SW480 (cell line): ENCODE data around the gene MOGAT2.
A peak's percentile ranks its signal among the peaks of the same experiment; 100 is the strongest.
"Not testable (repeated sequence)": the region's sequence is repeated elsewhere in the genome, so short reads cannot be mapped to it uniquely, and the experiment has no call there.

Source experiments
- DNase-seq: peaks from one replicate; pipeline ENCODE4 v3.0.0-alpha.2; 2016; ENCODE audit warnings: low spot score

Gene MOGAT2

GRCh38 chr11:75717608-75718418, at the start of gene MOGAT2:
Gene MOGAT2, plus strand, starts transcription at chr11:75717838. Its CDS starts 51 bp downstream, at chr11:75717889.
- no peak for DNase-seq

- peak; percentile 61 for DNase-seq
These were observed 49.0 kb upstream of the MOGAT2 start, which contains the start of gene MAP6 for GRCh38 chr11:75668451-75669297. Gene MAP6, minus strand, starts transcription at chr11:75669038. Its CDS starts 669 bp downstream, at chr11:75668369.

DNA sequence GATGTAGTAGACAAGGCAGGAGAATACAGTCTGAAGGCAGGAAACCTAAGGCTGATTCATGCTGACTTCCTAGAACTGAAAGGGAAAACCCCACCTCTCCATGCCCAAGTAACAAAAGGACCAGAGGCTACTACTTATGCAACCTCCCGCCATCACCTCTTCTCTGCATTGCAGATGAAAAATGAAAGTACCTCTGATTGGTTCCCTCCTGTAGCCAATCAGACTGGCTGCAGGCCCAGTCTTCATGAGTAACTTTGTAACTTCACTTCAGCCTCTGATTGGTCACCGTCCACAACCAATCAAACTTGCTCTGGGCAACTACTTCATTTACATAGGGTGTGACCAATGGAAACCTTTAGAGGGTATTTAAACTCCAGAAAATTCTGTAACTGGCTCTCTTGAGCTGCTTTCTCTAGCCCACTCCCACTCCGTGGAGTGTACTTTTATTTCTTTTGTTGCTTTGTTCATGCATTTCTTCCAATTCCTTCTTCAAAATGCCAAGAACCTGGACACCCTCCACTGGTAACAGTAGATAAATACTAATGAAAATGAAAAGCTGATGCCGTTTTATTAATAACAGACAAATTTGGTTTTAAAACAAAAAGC, 43.6 kb upstream of the MOGAT2 start:
- peak; percentile 31 for DNase-seq

- no peak for DNase-seq
These were observed 40.4 kb upstream of the MOGAT2 start for GRCh38 chr11:75677275-75677674.

DNA sequence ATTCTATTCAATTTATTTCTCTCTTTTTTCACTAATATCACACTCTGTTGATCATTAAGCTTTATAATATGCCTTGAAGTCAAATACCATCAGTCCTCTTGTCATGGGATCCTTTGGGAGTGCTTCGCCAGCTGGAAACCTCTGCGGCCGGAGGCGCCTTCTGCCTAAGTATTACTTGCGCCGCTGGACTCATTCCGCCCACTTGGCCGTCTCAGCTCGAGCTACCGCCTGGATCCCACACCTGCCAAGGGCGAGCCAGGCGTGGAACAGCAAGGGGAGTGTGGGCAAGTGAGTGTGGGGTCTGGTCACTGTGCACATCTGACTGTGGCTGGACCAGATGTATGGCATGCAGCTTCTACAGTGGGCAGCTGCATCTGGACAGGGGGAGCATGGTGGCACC, 39.7 kb upstream of the MOGAT2 start:
- no peak for DNase-seq

DNA sequence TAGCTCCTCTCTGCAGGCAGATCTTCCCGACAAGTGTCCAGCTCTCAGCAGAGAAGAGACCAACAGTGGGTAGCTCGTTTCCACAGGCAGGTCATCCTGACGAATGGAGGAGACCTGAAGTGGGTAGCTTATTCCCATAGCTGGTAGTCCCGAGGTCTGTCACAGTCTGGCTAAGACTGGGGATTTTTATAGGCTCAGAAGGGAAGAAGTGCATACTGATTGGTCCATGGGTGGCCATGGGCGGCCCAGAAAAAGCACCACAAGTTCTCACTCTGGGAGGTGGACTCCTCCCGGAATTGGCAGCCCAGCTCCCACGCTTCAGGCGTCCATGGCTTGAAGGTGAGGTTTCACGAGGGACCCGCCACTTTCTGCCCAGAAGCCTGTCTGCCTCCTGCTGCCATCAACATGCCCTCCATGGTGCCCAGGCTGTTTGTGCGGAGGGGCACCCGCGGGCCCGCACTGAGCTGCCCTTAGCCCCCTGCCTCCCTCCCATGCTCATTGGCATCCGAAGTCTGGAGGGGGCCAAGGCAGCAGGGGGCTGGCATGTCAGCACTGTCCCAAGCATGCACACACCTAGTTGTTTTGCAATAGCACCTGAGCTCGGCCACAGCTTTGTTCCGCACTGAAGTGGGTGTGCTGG, 38.9 kb upstream of the MOGAT2 start:
- no peak for DNase-seq

GRCh38 chr11:75679566-75679965, 38.1 kb upstream of the MOGAT2 start:
- DNase-seq = no peak

DNA sequence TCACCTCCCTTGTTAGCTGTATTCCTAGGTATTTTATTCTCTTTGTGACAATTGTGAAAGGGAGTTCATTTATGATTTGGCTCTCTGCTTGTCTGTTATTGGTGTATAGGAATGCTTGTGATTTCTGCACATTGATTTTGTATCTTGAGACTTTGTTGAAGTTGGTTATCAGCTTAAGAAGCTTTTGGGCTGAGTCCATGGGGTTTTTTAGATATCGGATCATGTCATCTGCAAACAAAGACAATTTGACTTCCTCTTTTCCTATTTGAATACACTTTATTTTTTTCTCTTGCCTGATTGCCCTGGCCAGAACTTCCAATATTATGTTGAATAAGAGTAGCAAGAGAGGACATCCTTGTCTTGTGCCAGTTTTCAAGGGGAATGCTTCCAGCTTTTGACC, 33.8 kb upstream of the MOGAT2 start:
- not testable (repeated sequence) for DNase-seq

DNA sequence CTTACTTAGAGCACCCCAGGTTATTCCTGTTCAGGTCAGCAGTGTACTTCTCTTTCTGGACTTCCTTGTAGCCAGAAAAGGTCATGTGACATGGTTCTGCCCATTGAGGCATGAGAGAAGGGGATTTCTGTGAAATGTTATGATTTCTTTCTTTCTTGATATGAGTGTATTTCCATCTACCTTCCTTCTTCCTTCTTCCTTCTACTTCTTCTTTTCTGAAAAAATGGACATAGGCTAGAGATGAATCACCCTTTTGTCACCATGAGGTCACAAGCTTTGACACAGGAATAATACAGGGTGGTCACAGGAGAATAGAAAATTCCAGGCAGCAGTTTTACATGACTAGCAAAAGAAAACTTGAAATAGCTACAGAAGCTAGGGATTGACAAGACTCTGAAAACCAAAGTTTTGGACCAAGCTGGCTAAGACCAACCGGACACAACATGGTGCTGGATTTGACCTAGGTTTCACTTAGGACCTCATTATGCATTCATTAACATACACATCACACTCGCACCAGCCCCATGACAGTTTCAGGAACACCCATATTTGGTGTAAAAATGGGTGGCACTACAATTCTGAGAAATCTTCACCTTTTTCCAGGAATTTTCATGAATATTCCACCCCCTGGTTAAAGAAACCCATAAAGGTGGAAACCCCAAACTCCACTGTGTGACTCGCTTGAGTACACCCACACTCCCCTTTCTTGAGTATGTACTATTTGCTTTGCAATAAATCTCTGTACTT, 27.6 kb upstream of the MOGAT2 start:
- no peak for DNase-seq

- DNase-seq = no peak
These were observed 25.8 kb upstream of the MOGAT2 start for GRCh38 chr11:75691804-75692203.

GRCh38 chr11:75697906-75698581, 19.6 kb upstream of the MOGAT2 start:
- DNase-seq = peak; percentile 58

GRCh38 chr11:75700940-75701339, 16.7 kb upstream of the MOGAT2 start:
- no peak for DNase-seq

GRCh38 chr11:75703695-75704237, 13.9 kb upstream of the MOGAT2 start:
- DNase-seq = no peak

- no peak for DNase-seq
These were observed 12.1 kb upstream of the MOGAT2 start for GRCh38 chr11:75705541-75705940.

DNA sequence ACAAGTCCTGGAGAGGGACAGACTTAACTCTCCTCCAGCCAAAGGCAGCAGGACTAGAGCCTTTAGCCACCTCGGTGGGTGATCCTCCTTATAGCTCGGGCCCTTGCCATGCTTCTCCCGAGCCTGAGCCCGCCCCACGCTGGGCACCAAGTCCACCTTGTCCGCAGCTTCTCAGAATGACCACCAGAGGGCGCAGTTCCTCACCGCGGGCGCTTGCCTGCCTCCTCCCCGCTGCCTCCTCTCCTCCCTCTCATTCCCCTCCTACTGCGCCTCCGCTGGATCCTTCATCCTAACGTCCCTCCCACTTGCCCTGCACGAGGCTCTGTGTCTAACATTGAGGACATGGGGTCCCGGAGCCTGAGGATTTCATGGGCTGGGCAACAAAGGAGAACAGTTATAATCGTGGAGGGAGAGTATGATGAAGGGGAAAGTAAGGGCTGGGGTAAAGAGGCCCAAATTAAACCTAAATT, 11.3 kb upstream of the MOGAT2 start:
- peak; percentile 77 for DNase-seq

GRCh38 chr11:75714211-75714610, 3.4 kb upstream of the MOGAT2 start:
- no peak for DNase-seq

DNA sequence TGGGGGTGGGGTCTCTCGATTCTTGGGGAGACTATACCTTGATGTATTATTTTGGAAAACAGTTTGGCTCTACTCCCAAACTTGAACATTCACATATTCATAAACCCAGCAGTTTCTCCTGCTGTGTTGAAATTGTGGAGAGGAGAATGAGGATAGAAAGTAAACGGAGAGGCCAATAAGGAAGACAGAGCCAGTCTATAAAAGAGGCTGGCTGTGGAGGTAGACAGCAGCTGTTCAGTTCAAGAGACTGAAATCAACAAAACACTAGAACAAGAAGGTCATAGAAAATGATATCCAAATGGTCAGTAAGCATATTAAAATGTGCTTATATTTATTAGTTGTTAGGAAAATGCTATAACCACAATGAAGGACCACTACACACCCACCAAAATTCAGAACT, 1.9 kb upstream of the MOGAT2 start:
- no peak for DNase-seq

DNA sequence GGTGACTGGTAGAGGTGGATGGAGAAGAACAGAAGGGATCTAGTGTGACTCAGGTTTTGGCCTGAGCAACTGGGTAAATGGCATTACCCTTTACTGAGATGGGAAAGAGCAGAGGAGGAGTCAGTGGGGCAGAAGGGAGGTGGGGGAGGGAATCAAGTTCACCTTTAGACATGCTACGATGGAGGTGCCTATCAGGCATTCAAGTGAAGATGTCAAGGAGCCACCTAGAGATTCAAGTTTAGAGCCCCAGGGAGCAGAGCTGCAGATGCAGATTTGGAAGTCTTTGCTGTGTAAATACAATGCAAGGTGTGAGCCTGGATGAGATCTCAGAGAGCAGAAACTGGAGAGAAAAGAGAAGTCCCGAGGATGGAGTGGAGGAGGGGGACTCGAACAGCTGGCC, 979 bp upstream of the MOGAT2 start:
- DNase-seq = no peak

DNA sequence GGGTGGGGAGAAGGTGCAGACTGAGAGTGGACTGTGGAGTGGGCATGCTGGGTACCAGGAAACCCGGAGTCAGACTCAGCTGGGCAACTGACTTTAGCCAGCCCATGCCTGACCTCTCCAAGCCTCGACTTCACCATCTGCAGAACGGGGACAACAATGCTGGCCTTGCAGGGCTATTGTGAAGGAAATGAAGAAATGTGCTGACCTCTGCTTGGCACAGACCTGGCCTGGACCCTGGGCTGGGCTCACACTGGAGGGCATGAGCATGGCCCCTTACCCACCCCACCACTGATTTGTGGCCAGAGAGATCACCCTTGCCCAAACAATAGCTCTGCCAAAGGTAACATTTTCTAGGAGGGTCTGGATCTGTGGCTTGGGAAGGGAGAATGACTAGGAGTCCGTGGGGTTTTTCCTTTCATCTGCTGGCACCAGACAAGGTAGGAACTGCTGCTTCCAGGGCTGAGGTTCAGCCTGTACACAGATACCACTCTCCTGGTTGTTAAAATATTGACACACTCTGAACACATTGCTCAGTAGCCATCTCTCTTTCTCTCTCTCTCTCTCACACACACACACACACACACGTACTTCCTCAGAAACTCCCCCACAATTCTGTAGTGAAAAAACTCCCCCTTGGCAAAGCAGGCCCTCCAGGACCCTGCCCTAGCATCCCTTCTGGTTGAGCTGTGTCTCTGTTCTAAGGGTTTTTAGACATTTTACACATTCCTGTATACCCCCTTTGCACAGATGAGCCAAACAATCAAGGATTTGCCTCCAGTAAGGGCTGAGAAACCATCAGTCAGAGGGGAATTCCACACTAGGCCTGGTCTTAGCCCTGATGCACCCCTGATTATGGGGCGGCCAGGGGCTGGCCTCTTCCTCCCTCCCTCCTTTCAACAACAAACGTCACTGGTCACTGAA, 1.0 kb downstream of the MOGAT2 start:
- DNase-seq = no peak
